GM12864 (cell line): ENCODE data around the gene OR10H4.
"Not testable (repeated sequence)": the region's sequence is repeated elsewhere in the genome, so short reads cannot be mapped to it uniquely, and the experiment has no call there.

ENCODE experiments used
- DNase-seq: peaks from one replicate; pipeline ENCODE4 v3.0.0-alpha.2; 2011; ENCODE audit warnings: low read depth
- H3K4me3 ChIP-seq: 2 replicates; pipeline ENCODE4 v1.5.1; 2011; ENCODE audit warnings: mild to moderate bottlenecking, low read depth, low read length, control low read depth
- CTCF ChIP-seq: IDR thresholded peaks from 2 replicates; pipeline ENCODE4 v1.5.1; 2011; ENCODE audit warnings: low read depth, mild to moderate bottlenecking, moderate library complexity, low read length, control low read depth, inconsistent platforms; ENCODE audit errors: missing control alignments

OR10H4 gene

DNA sequence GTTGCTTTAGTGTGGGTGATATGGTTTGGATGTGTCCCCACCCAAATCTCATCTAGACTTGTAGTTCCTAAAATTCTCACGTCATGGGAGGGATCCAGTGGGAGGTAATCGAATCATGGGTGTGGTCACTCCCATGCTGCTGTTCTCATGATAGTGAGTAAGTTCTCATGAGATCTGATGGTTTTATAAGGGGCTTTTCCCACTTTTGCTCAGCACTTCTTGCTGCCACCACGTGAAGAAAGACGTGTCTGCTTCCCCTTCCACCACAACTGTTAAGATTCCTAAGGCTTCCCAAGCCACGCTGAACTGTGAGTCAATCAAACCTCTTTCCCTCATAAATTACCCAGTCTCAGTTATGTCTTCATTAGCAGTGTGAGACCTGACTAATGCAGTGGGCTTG lies 26.0 kb downstream of the OR10H4 start:
- no peak for TF ChIP-seq CTCF

GRCh38 chr19:15976836-15977689 lies 28.3 kb downstream of the OR10H4 start:
- DNase-seq: no peak
- TF ChIP-seq CTCF: no peak
- H3K4me3 ChIP-seq: no peak overlapping the region

More for the DNA sequence above, 26.0 kb downstream of the OR10H4 start:
- no peak overlapping the region for H3K4me3 ChIP-seq
- no peak for DNase-seq

DNA sequence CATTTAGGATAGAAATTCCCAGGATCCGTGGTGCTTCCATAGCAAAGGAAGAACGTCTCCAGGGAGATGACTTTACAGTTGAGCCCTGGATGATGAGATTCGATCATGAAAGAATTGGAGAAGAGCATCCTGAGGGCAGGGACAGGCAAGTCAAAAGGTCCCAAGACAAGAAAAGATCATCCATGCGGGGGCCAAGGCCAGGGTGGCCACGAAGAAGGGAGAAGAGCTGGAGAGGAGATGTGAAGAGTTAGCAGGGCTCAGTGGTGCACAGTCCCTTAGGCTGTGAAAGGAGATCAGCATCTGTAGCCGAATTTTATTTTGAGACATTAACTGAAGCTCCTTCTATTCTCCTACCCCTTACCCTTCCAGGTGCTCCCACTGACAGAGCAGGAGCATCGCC lies 28.9 kb downstream of the OR10H4 start:
- no peak for TF ChIP-seq CTCF
- DNase-seq: no peak

DNA sequence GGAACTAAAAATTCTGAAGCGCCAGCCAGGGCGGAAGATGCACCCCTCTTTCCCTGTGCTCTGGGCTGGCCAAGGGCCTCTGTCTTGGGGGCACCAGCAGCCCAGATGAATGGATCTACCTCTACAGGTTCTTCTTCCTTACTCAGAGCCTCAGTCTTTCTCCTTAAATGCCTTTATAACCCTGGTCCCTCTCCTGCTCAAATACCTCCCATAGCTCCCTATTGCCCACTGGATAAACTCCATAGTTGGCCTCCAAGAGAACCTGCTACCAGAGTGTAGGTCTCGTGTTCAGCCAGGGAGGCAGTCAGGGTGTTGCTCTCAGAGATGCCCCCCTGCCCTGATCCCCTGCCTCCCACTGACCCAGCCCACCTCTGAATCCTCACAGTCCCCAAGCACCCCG lies 30.5 kb downstream of the OR10H4 start:
- DNase-seq: no peak

More for the DNA sequence above, 28.9 kb downstream of the OR10H4 start:
- no peak overlapping the region for H3K4me3 ChIP-seq

DNA sequence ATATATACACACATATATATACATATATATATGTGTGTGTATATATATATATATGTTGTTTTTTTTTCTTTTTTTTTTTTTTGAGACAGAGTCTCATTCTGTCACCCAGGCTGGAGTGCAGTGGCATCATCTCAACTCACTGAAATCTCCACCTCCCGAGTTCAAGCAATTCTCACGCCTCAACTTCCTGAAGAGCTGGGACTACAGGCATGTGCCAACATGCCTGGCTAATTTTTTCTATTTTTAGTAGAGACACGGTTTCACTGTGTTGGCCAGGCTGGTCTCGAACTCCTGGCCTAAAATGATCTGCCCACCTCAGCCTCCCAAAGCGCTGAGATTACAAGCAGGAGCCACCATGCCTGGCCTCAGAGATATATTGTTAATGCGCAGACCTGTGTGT lies 37.0 kb downstream of the OR10H4 start:
- not testable (repeated sequence) for H3K4me3 ChIP-seq, DNase-seq

More for the DNA sequence above, 30.5 kb downstream of the OR10H4 start:
- H3K4me3 ChIP-seq: no peak overlapping the region
- no peak for TF ChIP-seq CTCF

GRCh38 chr19:15986701-15987100 lies 37.9 kb downstream of the OR10H4 start:
- no peak for TF ChIP-seq CTCF
- no peak overlapping the region for H3K4me3 ChIP-seq
- no peak for DNase-seq

- H3K4me3 ChIP-seq: no peak overlapping the region
- TF ChIP-seq CTCF: no peak
- no peak for DNase-seq
These were observed 41.1 kb downstream of the OR10H4 start for GRCh38 chr19:15989889-15990288.
